Measurements from ENCODE around the gene TPX2. TPM values are rescaled to one million over a fixed set of nuclear protein-coding genes. Genes with fewer than 3 reads are reported as not detected.
"Not testable (repeated sequence)": the region's sequence is repeated elsewhere in the genome, so short reads cannot be mapped to it uniquely, and the experiment has no call there.

The TPX2 gene
- polyA plus RNA-seq, 1 of the 3 experiments (the other 2 are of a cell fraction), result 17.1 TPM

- H3K4me3 ChIP-seq (ENCODE audit: low read depth in 2 of 2, low read length in 1 of 2), result no peak overlapping the region
- no peaks in the 10 kb centered on the region for H3K9me2 ChIP-seq
- H3K27ac ChIP-seq (ENCODE audit: low read depth in 2 of 2, low read length in 1 of 2), result peak overlapping the region in 1 of 2 experiments; percentile 42; a peak in 2 of 4 replicates
- TF ChIP-seq CHD2 (IDR thresholded peaks at IDR 0.05; ENCODE audit: low read length, partially characterized antibody), result no peak
- 0 out of 2 replicates have a peak, but pooled peaks have one; percentile 1 for TF ChIP-seq POLR2AphosphoS5 (IDR thresholded peaks at IDR 0.05; ENCODE audit: low read depth, low read length)
- no peak for TF ChIP-seq EZH2phosphoT487 (IDR thresholded peaks at IDR 0.05; ENCODE audit: borderline replicate concordance, low read depth)
- no peak for TF ChIP-seq REST (IDR thresholded peaks at IDR 0.05; ENCODE audit: low read depth, low read length)
- no peak for TF ChIP-seq RFX5 (IDR thresholded peaks at IDR 0.05; ENCODE audit: low read length)
- TF ChIP-seq ZBTB33 (IDR thresholded peaks at IDR 0.05; ENCODE audit: borderline replicate concordance, low read depth), result no peak
- H3K9me3 ChIP-seq, result no peaks in the 10 kb centered on the region
- peaks cover 4 to 13% of the 10 kb centered on the region in 2 experiments; a peak in 1 of 4 replicates for H3K4me1 ChIP-seq (ENCODE audit: control insufficient read depth in 1 of 2, insufficient read depth in 2 of 2, low read depth in 1 of 2, low read length in 1 of 2)
- H3K9ac ChIP-seq, result no peak overlapping the region
- peaks cover 0 to 19% of the 10 kb centered on the region in 2 experiments for H3K36me3 ChIP-seq (replicated peaks in 1 of 2; ENCODE audit: control insufficient read depth in 1 of 2, insufficient read depth in 2 of 2, low read length in 1 of 2)
- ChIA-PET CTCF (interaction anchor here (1.2 to 5.2 kb wide), 3 partner anchors 23 to 114 kb away, joined by 3 to 30 read pairs (median 4); partner anchors contain the start of gene BCL2L1), POLR2A (no interaction called here)
- DNase-seq, result no peak
- H3K27me3 ChIP-seq (ENCODE audit: insufficient read depth), result no peaks in the 10 kb centered on the region
- peaks cover 7% of the 10 kb centered on the region for H3F3A ChIP-seq (replicated peaks; ENCODE audit: insufficient read depth)
- peak overlapping the region; percentile 35; the same call in 1 of the 2 replicates for H2AFZ ChIP-seq (ENCODE audit: low read depth)
- peaks cover 6% of the 10 kb centered on the region for H4K20me1 ChIP-seq (ENCODE audit: insufficient read depth)
- H3K4me2 ChIP-seq, result 0 out of 2 replicates have a peak overlapping the region, but pooled peaks have one; percentile 25
- peaks cover 100% of the 10 kb centered on the region for H3K79me2 ChIP-seq (ENCODE audit: insufficient read depth)
- WGBS (ENCODE audit: low lambda C conversion rate), result 68% methylated on average over 1 of the region's 1 CpG
Observed at GRCh38 chr20:31746068-31746878, 7.2 kb downstream of the TPX2 start.

- H2AFZ ChIP-seq (ENCODE audit: low read depth); H3F3A ChIP-seq (replicated peaks; ENCODE audit: insufficient read depth): not testable (repeated sequence)
Observed at GRCh38 chr20:31747028-31747427, 7.9 kb downstream of the TPX2 start.

More at GRCh38 chr20:31747028-31747427, 7.9 kb downstream of the TPX2 start:
- POLR2A ChIA-PET; H3K9ac ChIP-seq; H4K20me1 ChIP-seq (ENCODE audit: insufficient read depth); H3K4me1 ChIP-seq (ENCODE audit: control insufficient read depth in 1 of 2, insufficient read depth in 2 of 2, low read depth in 1 of 2, low read length in 1 of 2); H3K9me2 ChIP-seq; H3K4me2 ChIP-seq; H3K9me3 ChIP-seq; H3K4me3 ChIP-seq (ENCODE audit: low read depth in 2 of 2, low read length in 1 of 2); H3K27me3 ChIP-seq (ENCODE audit: insufficient read depth); DNase-seq: not testable (repeated sequence)
- Histone ChIP-seq H3K79me2 (ENCODE audit: insufficient read depth) (peaks cover 100% of the 10 kb centered on the region), H3K27ac (ENCODE audit: low read depth in 2 of 2, low read length in 1 of 2) (peak overlapping the region in 1 of 2 experiments; percentile 42; a peak in 1 of 4 replicates), H3K36me3 (replicated peaks in 1 of 2; ENCODE audit: control insufficient read depth in 1 of 2, insufficient read depth in 2 of 2, low read length in 1 of 2) (peaks cover 0 to 19% of the 10 kb centered on the region in 2 experiments)
- 95% methylated on average over 14 of the region's 14 CpGs for WGBS (ENCODE audit: low lambda C conversion rate)
- CTCF ChIA-PET, result interaction anchor here (1.2 to 5.2 kb wide), 3 partner anchors 24 to 114 kb away, joined by 3 to 30 read pairs (median 4); partner anchors contain the start of gene BCL2L1
